Vagina (tissue), 2 donors: ENCODE measurements around the gene FBXL17.

Experiments
- CTCF ChIP-seq, 3 experiments: fragments of 450-650 bp in 2 of 3; fragments of 200-600 bp in 1 of 3; sonication (generic) in 1 of 3; IDR thresholded peaks; one replicate each; pipeline ENCODE4 v1.5.1; 2017 to 2019; ENCODE audit warnings: antibody characterized with exemption in 3 of 3, mild to moderate bottlenecking in 2 of 3, moderate library complexity in 2 of 3
- POLR2A ChIP-seq, 2 donors: fragments of 450-650 bp; IDR thresholded peaks; one replicate each; pipeline ENCODE4 v1.6.1; 2017; ENCODE audit warnings: antibody characterized with exemption in 2 of 2, mild to moderate bottlenecking in 2 of 2, moderate library complexity in 2 of 2
- POLR2AphosphoS5 ChIP-seq, 2 donors: sonication (generic); formaldehyde crosslinking; IDR thresholded peaks; one replicate each; pipeline ENCODE4 v1.9.0; 2017; ENCODE audit warnings: antibody characterized with exemption in 2 of 2, mild to moderate bottlenecking in 2 of 2, low read depth in 1 of 2; ENCODE audit not compliant: insufficient read depth in 1 of 2

- no peak for TF ChIP-seq CTCF (IDR thresholded peaks at IDR 0.05)
- no peak for TF ChIP-seq POLR2AphosphoS5 (IDR thresholded peaks at IDR 0.05; ENCODE audit: insufficient read depth in 1 of 2, low read depth in 1 of 2)
- no peak for TF ChIP-seq POLR2A (IDR thresholded peaks at IDR 0.05)
Measured at GRCh38 chr5:107875833-107876232, 506.1 kb downstream of the FBXL17 start.
